SK-N-SH (cell line): ENCODE results near the gene ZRANB3. TPM values are rescaled to one million over a fixed set of nuclear protein-coding genes. Genes with fewer than 3 reads are reported as not detected.
"Not testable (repeated sequence)": the region's sequence is repeated elsewhere in the genome, so short reads cannot be mapped to it uniquely, and the experiment has no call there.

Source experiments
- CTCF ChIA-PET: fragments of 300-600, 350-600 bp; formaldehyde crosslinking; extraction: SDS; loops from one replicate; lab custom pipeline; 2021; lab: Yijun Ruan, JAX
- POLR2A ChIA-PET: fragments of 350-600 bp; sonication (Branson Sonifier 250); formaldehyde crosslinking; extraction: SDS; loops from one replicate; lab custom pipeline; 2020; ENCODE audit warnings: antibody characterized with exemption, inconsistent platforms; lab: Yijun Ruan, JAX
- DNase-seq: peaks from one replicate; pipeline ENCODE4 v3.0.0; 2012
- H2AFZ ChIP-seq: fragments of 200-600 bp; sonication (generic); 2 replicates; pipeline ENCODE4 v1.8.1; 2016; ENCODE audit warnings: antibody characterized with exemption, mild to moderate bottlenecking, low read depth
- H3F3A ChIP-seq: fragments of 200-600 bp; sonication (generic); replicated peaks from 2 replicates; pipeline ENCODE3; 2016; ENCODE audit warnings: antibody characterized with exemption, mild to moderate bottlenecking; ENCODE audit not compliant: insufficient read depth
- H3K27ac ChIP-seq, 2 experiments: fragments of 200-500 bp in 1 of 2; fragments of 200-600 bp in 1 of 2; sonication (Bioruptor generic) in 1 of 2; sonication (generic), shearing (Covaris generic) in 1 of 2; 2 replicates each; pipeline versions ENCODE4 v1.5.1 to v1.6.1; 2014 to 2016; ENCODE audit warnings: low read depth in 2 of 2, inconsistent platforms in 1 of 2, low read length in 1 of 2, mild to moderate bottlenecking in 1 of 2, mixed read lengths in 1 of 2
- H3K27me3 ChIP-seq: fragments of 200-600 bp; sonication (generic), shearing (Covaris generic); 2 replicates; pipeline ENCODE4 v1.6.1; 2016; ENCODE audit warnings: mixed run types; ENCODE audit not compliant: insufficient read depth
- H3K36me3 ChIP-seq, 2 experiments: fragments of 200-500 bp in 1 of 2; fragments of 200-600 bp in 1 of 2; sonication (Bioruptor generic) in 1 of 2; sonication (generic) in 1 of 2; replicated peaks in 1 of 2; 2 replicates each; pipeline versions ENCODE3 to v1.5.1; 2014 to 2016; ENCODE audit warnings: low read length in 1 of 2, mild to moderate bottlenecking in 1 of 2; ENCODE audit not compliant: insufficient read depth in 2 of 2, control insufficient read depth in 1 of 2
- H3K4me1 ChIP-seq, 2 experiments: fragments of 200-500 bp in 1 of 2; fragments of 200-600 bp in 1 of 2; sonication (Bioruptor generic) in 1 of 2; sonication (generic), shearing (Covaris generic) in 1 of 2; 2 replicates each; pipeline versions ENCODE4 v1.5.1 to v1.6.1; 2014 to 2016; ENCODE audit warnings: low read depth in 1 of 2, low read length in 1 of 2, mixed run types in 1 of 2; ENCODE audit not compliant: insufficient read depth in 2 of 2, control insufficient read depth in 1 of 2
- H3K4me2 ChIP-seq: fragments of 200-600 bp; sonication (generic), shearing (Covaris generic); 2 replicates; pipeline ENCODE4 v1.6.1; 2017; ENCODE audit warnings: mixed run types
- H3K4me3 ChIP-seq, 2 experiments: fragments of 200-500 bp in 1 of 2; fragments of 200-600 bp in 1 of 2; sonication (Bioruptor generic) in 1 of 2; sonication (generic), shearing (Covaris generic) in 1 of 2; 2 replicates each; pipeline versions ENCODE4 v1.5.1 to v1.8.1; 2014 to 2016; ENCODE audit warnings: low read depth in 2 of 2, inconsistent platforms in 1 of 2, low read length in 1 of 2, mild to moderate bottlenecking in 1 of 2, mixed read lengths in 1 of 2, moderate library complexity in 1 of 2
- H3K79me2 ChIP-seq: fragments of 200-600 bp; sonication (generic); 2 replicates; pipeline ENCODE4 v1.8.1; 2017; ENCODE audit warnings: mild to moderate bottlenecking; ENCODE audit not compliant: insufficient read depth
- H3K9ac ChIP-seq: fragments of 200-600 bp; sonication (generic); 2 replicates; pipeline ENCODE4 v1.6.1; 2017; ENCODE audit warnings: mixed run types
- H3K9me2 ChIP-seq: fragments of 200-600 bp; sonication (generic); 2 replicates; pipeline ENCODE4 v1.6.1; 2017; ENCODE audit warnings: mixed run types
- H3K9me3 ChIP-seq: fragments of 200-600 bp; sonication (generic); 2 replicates; pipeline ENCODE4 v1.6.1; 2017; ENCODE audit warnings: mixed run types, mild to moderate bottlenecking, moderate library complexity
- H4K20me1 ChIP-seq: fragments of 200-600 bp; sonication (generic); 2 replicates; pipeline ENCODE4 v1.6.1; 2017; ENCODE audit warnings: mild to moderate bottlenecking, mixed run types; ENCODE audit not compliant: insufficient read depth
- CTCF ChIP-seq: fragments of 200-600 bp; sonication (generic); IDR thresholded peaks from 2 replicates; pipeline ENCODE4 v1.6.1; 2017; ENCODE audit warnings: antibody characterized with exemption, mild to moderate bottlenecking, moderate library complexity
- ELF1 ChIP-seq: IDR thresholded peaks from 2 replicates; pipeline ENCODE4 v1.4.0; 2012
- EZH2phosphoT487 ChIP-seq: fragments of 200-600 bp; sonication (generic); IDR thresholded peaks from 2 replicates; pipeline ENCODE4 v1.6.1; 2017; ENCODE audit warnings: low read depth, mixed run types, mild to moderate bottlenecking, antibody characterized with exemption, moderate library complexity, borderline replicate concordance
- FOXM1 ChIP-seq: IDR thresholded peaks from 2 replicates; pipeline ENCODE4 v1.4.0; 2012; ENCODE audit warnings: low read depth, mild to moderate bottlenecking
- GABPA ChIP-seq: IDR thresholded peaks from 2 replicates; pipeline ENCODE4 v1.4.0; 2012; ENCODE audit warnings: low read depth, mild to moderate bottlenecking
- GATA2 ChIP-seq: sonication (generic); formaldehyde crosslinking; IDR thresholded peaks from 2 replicates; pipeline ENCODE4 v1.5.0; 2020; ENCODE audit warnings: mild to moderate bottlenecking, missing genetic modification reagents
- JUND ChIP-seq: IDR thresholded peaks from 2 replicates; pipeline ENCODE4 v1.4.0; 2012
- MAX ChIP-seq: IDR thresholded peaks from 2 replicates; pipeline ENCODE4 v1.4.0; 2012; ENCODE audit warnings: low read depth
- NFIC ChIP-seq: IDR thresholded peaks from 2 replicates; pipeline ENCODE4 v1.4.0; 2012; ENCODE audit warnings: borderline replicate concordance
- NRF1 ChIP-seq: IDR thresholded peaks from 2 replicates; pipeline ENCODE4 v1.6.1; 2012; ENCODE audit warnings: low read depth, mild to moderate bottlenecking, low read length
- PBX3 ChIP-seq: IDR thresholded peaks from 2 replicates; pipeline ENCODE4; 2012
- POLR2AphosphoS5 ChIP-seq: IDR thresholded peaks from 2 replicates; pipeline ENCODE4 v1.6.1; 2012; ENCODE audit warnings: low read depth, low read length
- RAD21 ChIP-seq: IDR thresholded peaks from 2 replicates; pipeline ENCODE4 v1.6.1; 2012; ENCODE audit warnings: mild to moderate bottlenecking, low read length
- RFX5 ChIP-seq: IDR thresholded peaks from 2 replicates; pipeline ENCODE4 v1.6.1; 2012; ENCODE audit warnings: mild to moderate bottlenecking, improper control_type of control experiment, low read length
- RXRA ChIP-seq: IDR thresholded peaks from 2 replicates; pipeline ENCODE4 v1.4.0; 2012; ENCODE audit warnings: low read depth, mild to moderate bottlenecking, borderline replicate concordance
- SIN3A ChIP-seq: IDR thresholded peaks from 2 replicates; pipeline ENCODE4 v1.6.1; 2012; ENCODE audit warnings: low read depth, mild to moderate bottlenecking, low read length, moderate library complexity, borderline replicate concordance
- SMC3 ChIP-seq: IDR thresholded peaks from 2 replicates; pipeline ENCODE4 v1.6.1; 2012; ENCODE audit warnings: low read depth, low read length, improper control_type of control experiment
- WGBS: methylation state at CpG from one replicate; pipeline ENCODE4 v1.1.6; 2017; ENCODE audit warnings: low lambda C conversion rate; 5-methylcytosine and 5-hydroxymethylcytosine counted together
- polyA plus RNA-seq, 3 experiments: library from polyadenylated mRNA; depleted of rRNA; stranded (reverse); fragments of >200 nt; gene quantifications; 2 replicates each; pipeline ENCODE4 v1.2.3, GENCODE V29; 2012

Gene ZRANB3
- polyA plus RNA-seq, 1 of the 3 experiments (the other 2 are of a cell fraction): 4.1 TPM

GRCh38 chr2:135124924-135125886 is 405.8 kb downstream of the ZRANB3 start:
- CTCF ChIA-PET: interaction anchor here (1.4 kb wide), 1 partner anchor 38 kb away, joined by 3 read pairs; no protein-coding TSS in a partner anchor
- peaks cover 13% of the 10 kb centered on the region for H3F3A ChIP-seq
- H3K79me2 ChIP-seq: no peaks in the 10 kb centered on the region
- H3K4me3 ChIP-seq: no peak overlapping the region
- POLR2A ChIA-PET: no interaction called here
- H3K9me3 ChIP-seq: no peaks in the 10 kb centered on the region
- H3K27ac ChIP-seq: no peak overlapping the region
- no peaks in the 10 kb centered on the region for H4K20me1 ChIP-seq
- no peaks in the 10 kb centered on the region for H3K27me3 ChIP-seq
- TF ChIP-seq EZH2phosphoT487 (no peak), CTCF (no peak)
- H3K9ac ChIP-seq: no peak overlapping the region
- no peaks in the 10 kb centered on the region for H3K9me2 ChIP-seq
- H3K36me3 ChIP-seq: peaks cover 36 to 66% of the 10 kb centered on the region in 2 experiments
- no peak overlapping the region for H2AFZ ChIP-seq
- 86% methylated on average over 1 of the region's 1 CpG for WGBS
- H3K4me2 ChIP-seq: no peak overlapping the region
- no peaks in the 10 kb centered on the region for H3K4me1 ChIP-seq
- DNase-seq: no peak

GRCh38 chr2:135121658-135122039 is 409.4 kb downstream of the ZRANB3 start:
- H3K4me3 ChIP-seq, H4K20me1 ChIP-seq, H3K9me3 ChIP-seq, POLR2A ChIA-PET, H3K4me2 ChIP-seq, H3K79me2 ChIP-seq, DNase-seq, CTCF ChIA-PET, H3K9ac ChIP-seq, H3K27ac ChIP-seq, H3K27me3 ChIP-seq, H3K9me2 ChIP-seq, H2AFZ ChIP-seq, H3K4me1 ChIP-seq: not testable (repeated sequence)
- peaks cover 28 to 43% of the 10 kb centered on the region in 2 experiments for H3K36me3 ChIP-seq
- H3F3A ChIP-seq: peaks cover 13% of the 10 kb centered on the region
- WGBS: 89% methylated on average over 6 of the region's 6 CpGs

- Histone ChIP-seq H3K9ac (no peak overlapping the region), H3F3A (peaks cover 13% of the 10 kb centered on the region), H3K4me1 (no peaks in the 10 kb centered on the region), H2AFZ (no peak overlapping the region), H3K27me3 (no peaks in the 10 kb centered on the region), H3K36me3 (peaks cover 28 to 42% of the 10 kb centered on the region in 2 experiments), H3K27ac (no peak overlapping the region), H4K20me1 (no peaks in the 10 kb centered on the region), H3K79me2 (no peaks in the 10 kb centered on the region), H3K4me3 (no peak overlapping the region), H3K9me3 (no peaks in the 10 kb centered on the region), H3K4me2 (no peak overlapping the region), H3K9me2 (no peaks in the 10 kb centered on the region)
- DNase-seq: no peak
- ChIA-PET CTCF (no interaction called here), POLR2A (no interaction called here)
- WGBS: 95% methylated on average over 2 of the region's 2 CpGs
- TF ChIP-seq ELF1 (no peak), POLR2AphosphoS5 (no peak), MAX (no peak), RXRA (no peak), RAD21 (no peak), NFIC (no peak), GABPA (no peak), JUND (no peak), GATA2 (CRISPR knock-in tag) (no peak), SIN3A (no peak), FOXM1 (no peak), PBX3 (no peak), SMC3 (no peak), RFX5 (no peak), NRF1 (no peak)
Measured at GRCh38 chr2:135121016-135121657, 409.9 kb downstream of the ZRANB3 start.
